Fibroblast of peridontal ligament (primary cell): ENCODE data around the gene TAF1.
"Not testable (repeated sequence)": the region's sequence is repeated elsewhere in the genome, so short reads cannot be mapped to it uniquely, and the experiment has no call there.

Experiments
- DNase-seq: peaks from one replicate; pipeline ENCODE4 v3.0.0-alpha.2; 2010; ENCODE audit errors: extremely low read depth

Gene TAF1

DNA sequence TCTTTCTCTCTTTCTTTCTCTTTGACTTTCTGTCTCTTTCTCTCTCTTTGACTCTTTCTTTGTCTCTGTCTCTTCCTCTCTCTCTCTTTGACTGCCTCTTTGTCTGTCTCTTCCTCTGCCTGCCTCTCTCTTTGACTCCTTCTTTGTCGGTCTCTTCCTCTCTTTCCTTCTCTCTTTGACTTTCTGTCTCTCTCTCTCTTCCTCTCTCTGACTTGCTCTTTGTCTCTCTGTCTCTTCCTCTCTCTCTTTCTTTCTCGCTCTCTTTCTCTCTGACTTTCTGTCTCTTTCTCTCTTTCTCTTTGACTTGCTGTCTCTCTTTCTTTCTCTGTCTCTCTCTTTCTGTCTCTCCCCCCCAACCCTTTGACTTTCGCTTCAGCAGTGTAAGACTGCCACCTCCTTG, 130.3 kb downstream of the TAF1 start:
- no peak for DNase-seq

DNA sequence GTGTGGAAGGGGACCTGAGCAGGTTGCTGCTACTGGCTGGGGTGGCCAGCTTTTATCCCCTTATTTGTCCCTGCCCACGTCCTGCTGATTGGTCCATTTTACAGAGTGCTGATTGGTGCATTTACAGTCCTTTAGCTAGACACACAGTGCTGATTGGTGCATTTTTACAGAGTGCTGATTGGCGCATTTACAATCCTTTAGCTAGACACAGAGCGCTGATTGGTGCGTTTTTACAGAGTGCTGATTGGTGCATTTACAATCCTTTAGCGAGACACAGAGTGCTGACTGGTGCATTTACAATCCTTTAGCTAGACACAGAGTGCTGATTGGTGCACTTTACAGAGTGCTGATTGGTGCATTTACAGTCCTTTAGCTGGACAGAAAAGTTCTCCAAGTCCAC, 135.9 kb downstream of the TAF1 start:
- not testable (repeated sequence) for DNase-seq

GRCh38 chrX:71504346-71504745, 138.2 kb downstream of the TAF1 start:
- no peak for DNase-seq

- DNase-seq, result no peak
Measured at GRCh38 chrX:71509289-71509688, 143.1 kb downstream of the TAF1 start.

GRCh38 chrX:71510161-71510560, 144.0 kb downstream of the TAF1 start:
- no peak for DNase-seq

DNA sequence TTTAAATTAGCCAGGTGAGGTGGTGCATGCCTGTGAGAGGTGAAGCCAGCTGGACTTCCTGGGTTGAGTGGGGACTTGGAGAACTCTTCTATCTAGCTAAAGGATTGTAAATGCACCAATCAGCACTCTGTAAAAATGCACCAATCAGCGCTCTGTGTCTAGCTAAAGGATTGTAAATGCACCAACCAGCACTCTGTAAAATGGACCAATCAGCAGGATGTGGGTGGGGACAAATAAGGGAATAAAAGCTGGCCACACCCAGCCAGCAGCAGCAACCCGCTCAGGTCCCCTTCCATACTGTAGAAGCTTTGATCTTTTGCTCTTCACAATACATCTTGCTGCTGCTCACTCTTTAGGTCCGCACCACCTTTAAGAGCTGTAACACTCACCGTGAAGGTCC, 147.6 kb downstream of the TAF1 start:
- DNase-seq, result not testable (repeated sequence)

DNA sequence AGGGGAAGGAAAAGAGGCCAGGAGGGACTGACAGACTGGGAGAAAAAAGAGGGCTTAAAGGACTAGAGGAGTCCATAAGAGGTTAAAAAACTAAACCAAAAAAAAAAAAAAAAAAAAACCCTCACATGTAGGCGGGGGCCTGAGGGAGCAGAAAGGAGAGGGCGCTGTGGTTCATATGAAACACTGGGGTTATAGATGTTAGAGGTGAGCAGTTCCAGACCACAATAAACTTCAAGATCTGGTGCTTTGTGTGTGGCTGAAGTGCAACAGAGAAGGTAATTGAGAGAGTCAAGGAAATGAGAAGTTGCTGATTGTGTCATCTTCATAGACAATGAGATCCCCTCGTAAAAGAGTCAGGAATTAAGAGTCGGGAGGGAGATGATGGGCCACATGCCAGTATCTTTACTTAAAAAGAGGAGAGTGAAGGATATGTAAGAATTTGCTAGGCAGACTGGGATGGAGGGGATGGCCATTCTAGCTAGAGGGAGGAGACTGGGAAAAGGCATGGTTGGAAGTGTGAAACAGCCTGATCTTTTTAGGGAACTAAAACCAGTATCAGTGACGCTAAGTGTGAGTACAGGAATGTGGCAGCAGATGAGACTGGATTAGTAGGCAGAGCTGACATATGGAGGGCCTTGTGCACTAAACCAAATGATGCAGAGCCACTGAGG, 148.3 kb downstream of the TAF1 start:
- DNase-seq, result no peak

DNA sequence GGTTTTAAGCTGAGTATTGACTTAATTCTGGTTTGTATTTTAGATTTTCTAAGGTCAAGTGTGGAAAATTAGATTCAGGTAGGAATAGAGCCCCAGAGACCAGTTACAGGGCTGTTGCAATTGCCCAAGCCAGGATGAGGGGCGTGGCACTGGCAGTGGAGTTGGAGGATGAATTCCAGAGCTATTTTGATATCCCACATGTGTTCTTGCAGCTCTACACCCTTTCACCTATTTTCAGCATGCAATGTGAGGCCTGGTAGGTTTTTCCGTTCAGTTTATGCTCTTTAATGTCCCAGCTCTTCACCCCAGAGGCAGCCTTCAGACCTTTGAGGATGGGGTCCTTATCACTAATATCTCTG, 148.9 kb downstream of the TAF1 start:
- peak; percentile 13 for DNase-seq
